Choroid plexus epithelial cell (primary cell): ENCODE results near the gene MYLK2.

ENCODE experiments used
- DNase-seq: peaks from one replicate; pipeline ENCODE4 v3.0.0-alpha.2; 2010; ENCODE audit warnings: low read depth
- H3K4me3 ChIP-seq: 2 replicates; pipeline ENCODE4 v1.5.1; 2011; ENCODE audit warnings: low read depth, mild to moderate bottlenecking, control low read depth, low read length, moderate library complexity
- TF ChIP-seq, protein P1 (sequence below): conservative IDR thresholded peaks from 2 replicates; pipeline ENCODE4 v1.5.1; 2011; ENCODE audit warnings: low read depth, mild to moderate bottlenecking, control low read depth, inconsistent platforms, low read length, moderate library complexity

Gene MYLK2

GRCh38 chr20:31862506-31862905 lies 43.4 kb downstream of the MYLK2 start:
- TF ChIP-seq, protein P1, sequence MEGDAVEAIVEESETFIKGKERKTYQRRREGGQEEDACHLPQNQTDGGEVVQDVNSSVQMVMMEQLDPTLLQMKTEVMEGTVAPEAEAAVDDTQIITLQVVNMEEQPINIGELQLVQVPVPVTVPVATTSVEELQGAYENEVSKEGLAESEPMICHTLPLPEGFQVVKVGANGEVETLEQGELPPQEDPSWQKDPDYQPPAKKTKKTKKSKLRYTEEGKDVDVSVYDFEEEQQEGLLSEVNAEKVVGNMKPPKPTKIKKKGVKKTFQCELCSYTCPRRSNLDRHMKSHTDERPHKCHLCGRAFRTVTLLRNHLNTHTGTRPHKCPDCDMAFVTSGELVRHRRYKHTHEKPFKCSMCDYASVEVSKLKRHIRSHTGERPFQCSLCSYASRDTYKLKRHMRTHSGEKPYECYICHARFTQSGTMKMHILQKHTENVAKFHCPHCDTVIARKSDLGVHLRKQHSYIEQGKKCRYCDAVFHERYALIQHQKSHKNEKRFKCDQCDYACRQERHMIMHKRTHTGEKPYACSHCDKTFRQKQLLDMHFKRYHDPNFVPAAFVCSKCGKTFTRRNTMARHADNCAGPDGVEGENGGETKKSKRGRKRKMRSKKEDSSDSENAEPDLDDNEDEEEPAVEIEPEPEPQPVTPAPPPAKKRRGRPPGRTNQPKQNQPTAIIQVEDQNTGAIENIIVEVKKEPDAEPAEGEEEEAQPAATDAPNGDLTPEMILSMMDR: no peak
- DNase-seq: no peak
- no peak overlapping the region for H3K4me3 ChIP-seq

DNA sequence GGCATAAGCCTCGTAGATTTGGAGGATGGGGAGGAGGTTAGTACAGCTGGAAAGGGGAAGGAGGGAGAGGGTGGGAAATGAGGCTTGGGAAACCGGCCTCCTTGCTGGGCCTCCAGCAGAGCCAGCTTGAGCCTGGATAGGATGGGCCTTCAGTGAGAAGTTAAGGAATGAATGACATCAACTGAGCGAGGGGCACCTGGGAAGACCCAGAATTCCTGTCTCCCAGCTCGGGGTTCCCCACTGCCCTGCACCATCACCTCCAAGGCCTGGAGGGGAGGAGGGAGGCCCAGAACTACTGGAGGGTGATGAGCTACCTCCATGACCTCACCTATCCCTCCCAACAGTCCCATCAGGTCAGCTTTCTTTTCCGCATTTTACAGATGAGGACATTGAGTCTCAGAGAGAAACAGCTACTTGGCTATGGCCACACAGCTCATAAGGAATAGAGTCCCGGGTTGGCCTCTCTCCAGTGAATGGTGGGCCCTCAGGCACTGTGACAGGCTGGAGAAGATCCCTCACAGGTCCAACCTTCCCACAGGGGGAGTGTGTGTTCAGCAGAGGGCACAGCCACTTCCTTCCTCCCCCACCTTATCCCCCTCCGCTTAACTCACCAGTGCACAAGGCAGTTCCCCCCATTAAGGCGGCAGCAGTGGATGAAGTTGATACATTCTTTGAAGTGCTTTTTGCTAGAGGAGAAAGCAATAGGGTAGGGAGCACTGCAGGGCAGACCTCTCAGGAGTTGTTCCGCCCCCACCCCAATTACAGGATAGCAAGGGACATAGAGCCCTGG lies 44.3 kb downstream of the MYLK2 start:
- H3K4me3 ChIP-seq: no peak overlapping the region
- no peak for DNase-seq
- TF ChIP-seq, protein P1: no peak

GRCh38 chr20:31864521-31865400 lies 45.6 kb downstream of the MYLK2 start:
- TF ChIP-seq, protein P1: no peak
- no peak for DNase-seq
- H3K4me3 ChIP-seq: no peak overlapping the region

DNA sequence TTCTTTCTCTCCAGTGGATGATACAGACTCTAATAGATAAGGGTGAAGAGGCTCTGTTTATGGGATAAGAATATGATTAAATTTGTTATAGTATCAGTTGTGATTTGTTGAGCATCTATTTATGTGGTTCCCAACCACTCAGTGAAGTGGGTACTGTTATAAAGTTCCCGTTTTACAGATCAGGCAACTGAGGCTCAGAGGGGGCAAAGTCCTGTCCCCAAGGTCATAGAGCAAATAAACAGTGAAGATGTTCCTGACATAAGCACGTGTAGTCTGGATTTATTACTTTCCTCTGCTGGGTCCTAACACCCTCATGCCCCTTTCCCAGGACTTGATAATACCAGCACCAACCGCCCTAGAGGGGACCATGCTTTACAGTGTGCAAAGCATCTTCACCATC lies 47.1 kb downstream of the MYLK2 start:
- TF ChIP-seq, protein P1: no peak
- no peak overlapping the region for H3K4me3 ChIP-seq
- DNase-seq: no peak

DNA sequence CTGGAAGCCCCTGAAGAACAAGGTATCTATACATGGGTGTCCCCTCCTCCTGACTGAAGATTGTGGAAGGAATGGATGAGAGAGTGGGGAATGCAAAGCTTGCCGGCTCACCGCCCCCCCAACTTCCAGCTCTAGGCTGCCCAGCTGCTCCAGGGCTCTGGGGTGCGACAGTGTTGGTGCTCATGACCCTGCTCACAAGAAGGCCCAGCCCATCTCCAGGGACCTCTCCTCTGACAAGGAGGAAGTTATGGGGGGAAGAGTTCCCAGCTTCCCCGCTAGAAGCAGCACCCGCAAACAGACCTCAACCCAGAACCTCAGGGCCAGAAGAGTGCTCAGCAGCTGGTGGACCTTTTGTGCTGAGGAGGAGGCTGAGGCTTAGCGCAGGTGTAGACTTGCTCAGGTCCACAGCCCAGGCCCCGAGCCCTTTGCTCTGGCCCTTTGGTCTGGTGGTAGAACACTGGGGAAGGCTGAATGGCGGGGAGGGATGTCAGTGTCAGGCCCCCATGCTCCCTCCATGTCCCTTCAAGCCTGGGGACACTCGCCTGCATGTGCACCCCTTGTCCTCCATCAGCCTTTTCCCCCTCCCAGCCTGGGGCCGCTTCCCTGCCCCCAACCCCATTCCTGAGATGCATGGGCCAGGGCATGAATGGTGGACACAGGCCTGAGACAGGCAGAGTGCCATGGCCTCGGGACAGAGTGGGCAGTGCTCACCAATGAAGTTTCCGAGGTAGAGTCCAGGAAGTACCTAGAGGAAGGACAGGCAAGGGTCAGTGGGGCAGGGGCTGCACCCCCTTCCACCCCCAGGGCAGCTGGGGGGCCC lies 49.9 kb downstream of the MYLK2 start:
- no peak for DNase-seq
- no peak overlapping the region for H3K4me3 ChIP-seq
- TF ChIP-seq, protein P1: no peak

- TF ChIP-seq, protein P1: no peak
- H3K4me3 ChIP-seq: no peak overlapping the region
- DNase-seq: no peak
Measured at GRCh38 chr20:31869673-31869941, 50.5 kb downstream of the MYLK2 start.
